Ascending aorta (tissue), 2 donors: ENCODE measurements around the gene SLC7A8. TPM values are rescaled to one million over a fixed set of nuclear protein-coding genes. Genes with fewer than 3 reads are reported as not detected.

Experiments
- DNase-seq, 2 donors: peaks; one replicate each; pipeline ENCODE4 v3.0.0-alpha.2; 2019; ENCODE audit warnings: low spot score in 2 of 2
- H3K27ac ChIP-seq, 2 donors: fragments of 200-600 bp; sonication (generic); one replicate each; pipeline ENCODE4 v1.5.1; 2016 to 2017; ENCODE audit warnings: mild to moderate bottlenecking in 1 of 2
- H3K27me3 ChIP-seq: fragments of 200-600 bp; sonication (generic); one replicate; pipeline ENCODE4 v1.5.1; 2017
- H3K36me3 ChIP-seq, 2 donors: fragments of 200-600 bp; sonication (generic); one replicate each; pipeline ENCODE4 v1.5.1; 2016
- H3K4me1 ChIP-seq, 2 donors: fragments of 200-600 bp; sonication (generic); one replicate each; pipeline ENCODE4 v1.5.1; 2016 to 2017; ENCODE audit warnings: mild to moderate bottlenecking in 1 of 2
- H3K4me3 ChIP-seq, 2 donors: fragments of 200-600 bp; sonication (generic); one replicate each; pipeline ENCODE4 v1.5.1; 2016 to 2017; ENCODE audit warnings: mild to moderate bottlenecking in 1 of 2
- H3K9me3 ChIP-seq, 2 donors: fragments of 200-600 bp; sonication (generic); one replicate each; pipeline ENCODE4 v1.5.1; 2016
- CTCF ChIP-seq, 3 experiments: fragments of 200-600 bp in 2 of 3; fragments of 450-650 bp in 1 of 3; sonication (generic) in 2 of 3; IDR thresholded peaks; one replicate each; pipeline ENCODE4 v1.5.1; 2016 to 2019; ENCODE audit warnings: antibody characterized with exemption in 3 of 3, mild to moderate bottlenecking in 1 of 3, moderate library complexity in 1 of 3
- intact Hi-C: fragments of 100-400 bp; cut with DNase I; formaldehyde crosslinking; loops from one replicate; pipeline ENCODE4 v1.15.1; 2023
- total RNA-seq: library from RNA; depleted of rRNA; stranded (reverse); fragments of >200 nt; gene quantifications from one replicate; pipeline ENCODE4 v1.1.0, GENCODE V29; 2016

SLC7A8 gene
- total RNA-seq, 1 donor from 2014 or later: 59.9 TPM

- Histone ChIP-seq H3K27me3 (no peaks in the 10 kb centered on the region), H3K4me3 (no peak overlapping the region), H3K36me3 (peaks cover 6 to 20% of the 10 kb centered on the region in 2 donors), H3K9me3 (no peaks in the 10 kb centered on the region), H3K4me1 (peaks cover 0 to 52% of the 10 kb centered on the region in 2 donors), H3K27ac (peak overlapping the region in 1 of 2 donors; percentile 15)
- no peak for DNase-seq
- intact Hi-C loops: no loop called here
- TF ChIP-seq CTCF (IDR thresholded peaks at IDR 0.05): no peak
Measured at GRCh38 chr14:23148591-23149249, 34.7 kb downstream of the SLC7A8 start.

GRCh38 chr14:23147676-23148075 is 35.8 kb downstream of the SLC7A8 start:
- Histone ChIP-seq H3K36me3 (peaks cover 8 to 22% of the 10 kb centered on the region in 2 donors), H3K4me1 (peaks cover 3 to 53% of the 10 kb centered on the region in 2 donors), H3K27ac (peak overlapping the region in 1 of 2 donors; percentile 25), H3K9me3 (no peaks in the 10 kb centered on the region), H3K4me3 (no peak overlapping the region), H3K27me3 (no peaks in the 10 kb centered on the region)
- TF ChIP-seq CTCF (IDR thresholded peaks at IDR 0.05): no peak
- intact Hi-C loops: no loop called here
- no peak for DNase-seq

GRCh38 chr14:23146980-23147379 is 36.5 kb downstream of the SLC7A8 start:
- Histone ChIP-seq H3K36me3 (peaks cover 9 to 26% of the 10 kb centered on the region in 2 donors), H3K27me3 (no peaks in the 10 kb centered on the region), H3K4me3 (no peak overlapping the region), H3K27ac (peak overlapping the region; percentile 51 to 70), H3K4me1 (peaks cover 4 to 51% of the 10 kb centered on the region in 2 donors), H3K9me3 (no peaks in the 10 kb centered on the region)
- no peak for DNase-seq
- intact Hi-C loops: no loop called here
- no peak for TF ChIP-seq CTCF (IDR thresholded peaks at IDR 0.05)

GRCh38 chr14:23146351-23146910 is 37.0 kb downstream of the SLC7A8 start:
- no peaks in the 10 kb centered on the region for H3K9me3 ChIP-seq
- DNase-seq: no peak
- no peak for TF ChIP-seq CTCF (IDR thresholded peaks at IDR 0.05)
- H3K36me3 ChIP-seq: peaks cover 9 to 26% of the 10 kb centered on the region in 2 donors
- peaks cover 4 to 45% of the 10 kb centered on the region in 2 donors for H3K4me1 ChIP-seq
- peak overlapping the region; percentile 51 to 70 for H3K27ac ChIP-seq
- intact Hi-C loops: no loop called here
- H3K4me3 ChIP-seq: no peak overlapping the region
- H3K27me3 ChIP-seq: no peaks in the 10 kb centered on the region

GRCh38 chr14:23145794-23146350 is 37.6 kb downstream of the SLC7A8 start:
- DNase-seq: no peak
- Histone ChIP-seq H3K27me3 (no peaks in the 10 kb centered on the region), H3K4me3 (no peak overlapping the region), H3K4me1 (peaks cover 4 to 40% of the 10 kb centered on the region in 2 donors), H3K36me3 (peaks cover 5 to 28% of the 10 kb centered on the region in 2 donors), H3K9me3 (no peaks in the 10 kb centered on the region), H3K27ac (peak overlapping the region; percentile 51 to 70)
- no peak for TF ChIP-seq CTCF (IDR thresholded peaks at IDR 0.05)
- intact Hi-C loops: no loop called here
